Measurements from ENCODE around the gene LRRC45.

GRCh38 chr17:82036634-82037091 is 13.6 kb downstream of the LRRC45 start:
- TF ChIP-seq CTCF (IDR thresholded peaks at IDR 0.05) (no peak), POLR2A (IDR thresholded peaks at IDR 0.05) (no peak)

Measured in uterus (tissue), 2 donors.